Stimulated activated CD4-positive, alpha-beta T cell treated with anti-CD3 and anti-CD28 coated beads, Interleukin-12 subunit alpha, Interleukin-12 subunit beta, amount 100 ng/mL, for 4 hours (primary cell): ENCODE data around the gene ZNF248.

Experiments used
- DNase-seq: peaks from one replicate; pipeline ENCODE4 v3.0.0-alpha.2; 2020

The ZNF248 gene

DNA sequence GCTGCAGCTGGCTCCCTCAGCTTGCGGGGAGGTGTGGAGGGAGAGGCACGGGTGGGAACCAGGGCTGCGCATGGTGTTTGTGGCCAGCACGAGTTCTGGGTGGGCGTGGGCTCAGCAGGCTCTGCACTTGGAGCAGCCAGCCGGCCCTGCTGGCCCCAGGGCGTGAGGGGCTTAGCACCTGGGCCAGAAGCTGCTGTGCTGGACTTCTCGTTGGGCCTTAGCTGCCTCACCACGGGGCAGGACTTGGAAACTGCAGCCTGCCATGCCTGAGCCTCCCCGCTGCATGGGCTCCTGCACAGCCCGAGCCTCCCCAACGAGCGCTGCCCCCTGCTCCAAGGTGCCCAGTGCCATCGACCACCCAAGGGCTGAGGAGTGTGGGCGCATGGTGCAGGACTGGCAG lies 120.1 kb downstream of the ZNF248 start:
- DNase-seq: no peak

DNA sequence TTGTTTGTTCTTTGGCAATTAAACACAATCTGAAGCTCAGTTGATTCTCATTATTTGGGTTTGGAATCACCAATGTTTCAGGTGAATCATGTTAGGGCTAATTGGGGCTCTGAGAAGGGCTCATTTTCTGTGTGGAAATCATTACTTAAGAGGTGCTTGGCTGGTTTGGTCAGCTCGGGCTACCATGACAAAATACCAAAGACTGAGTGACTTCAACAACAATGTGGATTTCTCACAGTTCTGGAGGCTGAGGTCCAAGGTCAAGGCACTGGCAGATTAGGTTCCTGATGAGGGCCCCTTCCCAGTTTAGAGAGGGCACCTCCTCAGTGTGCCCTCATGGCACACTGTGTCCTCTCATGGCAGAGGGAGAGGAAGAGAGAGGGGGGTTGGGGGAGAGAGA lies 121.3 kb downstream of the ZNF248 start:
- DNase-seq: no peak

DNA sequence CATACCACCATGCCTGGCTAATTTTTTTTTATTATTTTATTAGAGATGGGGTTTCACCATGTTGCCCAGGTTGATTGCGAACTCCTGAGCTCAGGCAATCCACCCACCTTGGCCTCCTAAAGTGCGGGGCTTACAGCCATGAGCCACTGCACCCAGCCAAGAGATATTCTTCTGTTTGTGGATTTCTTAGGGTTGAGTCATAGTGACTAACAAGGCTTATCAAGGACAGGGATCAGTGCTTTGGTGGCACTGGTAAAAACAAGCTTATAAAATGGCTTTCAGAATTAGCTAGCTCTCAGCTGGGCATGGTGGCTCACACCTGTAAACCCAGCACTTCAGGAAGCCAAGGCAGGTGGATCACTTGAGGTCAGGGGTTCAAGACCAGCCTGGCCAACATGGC lies 122.4 kb downstream of the ZNF248 start:
- no peak for DNase-seq
